Esophagus squamous epithelium (tissue), 4 donors: ENCODE measurements around the gene ADAMTS3.

Source experiments
- CTCF ChIP-seq, 6 experiments: fragments of 450-650 bp in 4 of 6; fragments of 200-600 bp in 2 of 6; sonication (generic) in 2 of 6; IDR thresholded peaks; one replicate each; pipeline ENCODE4 v1.5.1; 2016 to 2019; ENCODE audit warnings: antibody characterized with exemption in 6 of 6, mild to moderate bottlenecking in 4 of 6, moderate library complexity in 4 of 6
- POLR2A ChIP-seq, 4 donors: fragments of 450-650 bp; IDR thresholded peaks; one replicate each; pipeline ENCODE4 v1.6.1; 2017; ENCODE audit warnings: antibody characterized with exemption in 4 of 4, mild to moderate bottlenecking in 4 of 4, moderate library complexity in 3 of 4

GRCh38 chr4:72568959-72569718, at the start of gene ADAMTS3:
- TF ChIP-seq POLR2A (IDR thresholded peaks at IDR 0.05) (no peak), CTCF (IDR thresholded peaks at IDR 0.05) (no peak)
